D721Med (cell line): Measurements from ENCODE around the gene MBLAC1.

ENCODE experiments used
- DNase-seq: peaks from one replicate; pipeline ENCODE4 v3.0.0; 2011; ENCODE audit warnings: low spot score; ENCODE audit not compliant: insufficient read length
- FAIRE-seq: peaks from 2 replicates; lab custom pipeline; 2011; peaks lifted over from hg19 to GRCh38; lab: Jason Lieb, UNC
- TF ChIP-seq, protein P1 (sequence below): IDR thresholded peaks from 2 replicates; pipeline ENCODE4 v1.5.1; 2012; ENCODE audit warnings: mild to moderate bottlenecking, control low read depth; ENCODE audit not compliant: insufficient read depth; ENCODE audit errors: missing control alignments

Gene MBLAC1

GRCh38 chr7:100126931-100127865, at the start of gene MBLAC1:
Gene MBLAC1, plus strand, starts transcription at chr7:100126967. Its CDS starts 429 bp downstream, at chr7:100127396.
- peak; percentile 89 for DNase-seq
- FAIRE-seq = no peak
- TF ChIP-seq, protein P1, sequence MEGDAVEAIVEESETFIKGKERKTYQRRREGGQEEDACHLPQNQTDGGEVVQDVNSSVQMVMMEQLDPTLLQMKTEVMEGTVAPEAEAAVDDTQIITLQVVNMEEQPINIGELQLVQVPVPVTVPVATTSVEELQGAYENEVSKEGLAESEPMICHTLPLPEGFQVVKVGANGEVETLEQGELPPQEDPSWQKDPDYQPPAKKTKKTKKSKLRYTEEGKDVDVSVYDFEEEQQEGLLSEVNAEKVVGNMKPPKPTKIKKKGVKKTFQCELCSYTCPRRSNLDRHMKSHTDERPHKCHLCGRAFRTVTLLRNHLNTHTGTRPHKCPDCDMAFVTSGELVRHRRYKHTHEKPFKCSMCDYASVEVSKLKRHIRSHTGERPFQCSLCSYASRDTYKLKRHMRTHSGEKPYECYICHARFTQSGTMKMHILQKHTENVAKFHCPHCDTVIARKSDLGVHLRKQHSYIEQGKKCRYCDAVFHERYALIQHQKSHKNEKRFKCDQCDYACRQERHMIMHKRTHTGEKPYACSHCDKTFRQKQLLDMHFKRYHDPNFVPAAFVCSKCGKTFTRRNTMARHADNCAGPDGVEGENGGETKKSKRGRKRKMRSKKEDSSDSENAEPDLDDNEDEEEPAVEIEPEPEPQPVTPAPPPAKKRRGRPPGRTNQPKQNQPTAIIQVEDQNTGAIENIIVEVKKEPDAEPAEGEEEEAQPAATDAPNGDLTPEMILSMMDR = no peak

GRCh38 chr7:100077205-100077604, 49.6 kb upstream of the MBLAC1 start:
- FAIRE-seq (no peak), DNase-seq (no peak)
- TF ChIP-seq, protein P1 = no peak

DNA sequence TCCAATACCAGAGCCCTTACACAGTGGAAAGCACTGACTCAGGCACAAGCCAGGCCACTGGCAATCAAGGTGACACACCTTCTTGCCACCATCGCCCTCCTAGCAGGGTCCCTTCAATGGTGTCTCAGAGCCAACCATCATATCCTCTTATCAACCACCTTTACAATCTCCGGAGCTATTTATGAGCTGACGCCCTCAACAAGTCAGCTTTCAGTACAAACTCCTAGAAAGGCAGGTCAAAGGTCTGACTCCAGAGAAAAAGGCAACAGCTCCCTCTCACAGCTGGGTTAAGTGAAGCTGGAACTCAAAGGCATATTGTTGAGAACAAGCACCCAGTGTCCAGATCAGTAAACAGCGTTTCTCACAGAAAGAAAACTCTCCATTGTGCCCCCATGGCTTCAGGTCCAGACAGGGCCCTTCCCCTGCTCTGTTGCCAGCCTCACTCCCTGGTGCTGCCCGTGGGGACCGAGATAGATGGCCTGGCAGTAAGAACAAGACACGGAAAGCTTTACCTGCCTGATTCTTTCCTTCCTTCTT, 47.7 kb upstream of the MBLAC1 start:
- DNase-seq (no peak), FAIRE-seq (no peak)
- TF ChIP-seq, protein P1 = no peak

DNA sequence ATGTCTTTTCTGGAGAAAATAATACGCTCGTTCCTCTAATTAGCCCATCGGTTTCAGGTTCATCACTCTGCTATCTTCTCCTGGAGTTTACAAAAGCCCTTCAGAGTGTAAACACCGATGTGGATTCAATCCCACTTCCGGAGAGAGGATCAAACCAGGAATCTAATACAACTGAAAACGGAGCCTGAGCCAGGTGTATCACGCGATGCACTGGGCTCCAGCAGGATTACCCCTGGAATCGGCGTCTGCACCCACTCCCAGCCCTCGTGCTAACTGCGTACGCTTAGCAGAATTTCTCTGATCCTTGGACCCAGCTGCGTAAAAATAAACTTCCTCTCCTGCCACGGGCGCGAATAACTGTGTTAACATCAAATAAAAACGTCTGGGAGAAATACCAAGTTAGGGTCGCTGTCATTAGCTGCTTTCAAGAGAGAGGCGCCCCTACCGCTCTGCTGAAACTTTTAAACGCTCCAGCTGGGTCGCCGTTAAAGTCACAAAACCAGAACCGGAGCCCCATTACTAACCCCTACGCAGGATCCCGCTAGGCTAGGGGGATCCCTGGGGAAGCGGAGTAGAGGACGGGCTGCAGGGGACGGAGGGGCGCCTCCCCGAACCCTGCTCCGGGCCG, 45.7 kb upstream of the MBLAC1 start:
- no peak for DNase-seq
- TF ChIP-seq, protein P1 = no peak
- FAIRE-seq = no peak

DNA sequence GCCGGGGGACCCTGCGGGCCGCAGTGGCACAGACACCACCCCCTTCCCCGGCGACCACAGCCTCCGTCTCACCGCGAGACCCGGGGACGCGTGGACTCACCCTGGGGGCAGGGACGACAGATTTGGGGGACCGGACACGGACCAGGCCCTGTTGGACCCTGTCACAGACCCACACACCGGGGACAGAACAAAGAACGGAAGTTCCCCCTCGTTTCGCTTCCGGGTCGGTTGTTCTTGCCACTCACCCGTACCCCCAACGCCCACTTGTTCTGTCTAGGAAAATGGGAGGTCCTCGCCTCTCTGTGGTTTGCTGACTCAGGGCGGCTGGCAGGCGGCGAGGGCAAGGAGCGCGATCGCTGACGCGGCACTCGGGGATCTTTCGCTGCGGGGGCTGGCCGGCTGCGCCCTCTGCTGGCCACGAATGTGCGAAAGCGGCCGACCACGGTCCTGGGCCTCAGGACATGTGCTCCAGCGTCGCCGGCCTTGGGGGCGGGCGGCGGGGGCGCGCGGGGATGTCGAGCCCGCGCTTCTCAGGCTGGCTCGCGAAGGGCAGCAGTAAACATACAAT, 45.1 kb upstream of the MBLAC1 start, which contains the start of gene ZNF3:
Gene ZNF3 (minus strand): TSS at position 189 of the 568 bp plus-strand sequence. CDS start 4,366 bp downstream, outside the sequence.
- DNase-seq (peak; percentile 70), FAIRE-seq (no peak)
- TF ChIP-seq, protein P1 = peak; percentile 83

DNA sequence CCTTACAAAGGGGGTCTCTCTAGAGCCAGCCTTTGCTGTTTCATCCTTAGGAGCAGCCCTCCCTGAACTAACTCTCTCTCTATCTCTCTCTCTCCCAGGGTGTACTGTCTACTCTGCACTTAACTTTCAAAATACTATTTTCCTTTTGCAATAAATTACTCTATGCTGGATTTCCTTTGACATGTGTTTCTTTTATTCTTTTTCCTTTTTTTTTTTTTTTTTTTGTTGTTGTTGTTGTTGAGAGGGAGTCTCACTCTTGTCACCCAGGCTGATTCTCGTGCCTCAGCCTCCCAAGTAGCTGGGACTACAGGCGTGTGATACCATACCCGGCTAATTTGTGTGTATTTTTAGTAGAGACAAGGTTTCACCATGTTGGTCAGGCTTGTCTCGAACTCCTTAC, 43.8 kb upstream of the MBLAC1 start:
- FAIRE-seq = no peak
- TF ChIP-seq, protein P1 = no peak
- no peak for DNase-seq
